HCT116 (cell line): ENCODE results near the gene GRAMD1C. TPM values are rescaled to one million over a fixed set of nuclear protein-coding genes. Genes with fewer than 3 reads are reported as not detected.

ENCODE experiments used
- ATAC-seq: fragments of 200-7000 bp; cut with Tn5 transposase; 2 replicates; pipeline ENCODE4 v1.9.1; 2020; ENCODE audit warnings: mild to moderate bottlenecking, moderate library complexity
- BruUV-seq: library from RNA; stranded (reverse); fragments of 400-500 nt; replicated peaks from 2 replicates; lab custom pipeline; 2021; lab: Mats Ljungman, UMichigan
- CTCF ChIA-PET: fragments of 300-600 bp; sonication (Branson Sonifier 250); formaldehyde crosslinking; loops from one replicate; lab custom pipeline; 2021; ENCODE audit warnings: antibody characterized with exemption; lab: Charles Lee
- POLR2A ChIA-PET: fragments of 300-600, 350-600 bp; sonication (Branson Sonifier 250); formaldehyde crosslinking; loops from one replicate; lab custom pipeline; 2021; ENCODE audit warnings: antibody characterized with exemption; lab: Charles Lee
- RAD21 ChIA-PET, 2 experiments: fragments of 300-600 bp; sonication (Branson Sonifier 250); formaldehyde crosslinking; loops; one replicate each; lab custom pipeline; 2023; ENCODE audit warnings: low total read pairs in 2 of 2; ENCODE audit not compliant: uncharacterized antibody in 2 of 2, unreplicated experiment in 2 of 2, low non-redundant PET in 1 of 2; lab: Charles Lee
- DNase-seq: peaks from one replicate; pipeline ENCODE4 v3.0.0-alpha.2; 2010; ENCODE audit warnings: low read depth, low spot score
- H2AFZ ChIP-seq: fragments of 200-600 bp; shearing (Covaris generic), sonication (generic); 2 replicates; pipeline ENCODE4 v1.6.1; 2017; ENCODE audit warnings: low read depth, mixed run types, mixed read lengths, antibody characterized with exemption, low read length; ENCODE audit not compliant: poor library complexity, severe bottlenecking
- H3K27ac ChIP-seq: 2 replicates; pipeline ENCODE4 v1.5.1; 2012; ENCODE audit warnings: low read depth, low read length
- H3K27me3 ChIP-seq: fragments of 200-600 bp; sonication (generic); 2 replicates; pipeline ENCODE4 v1.6.1; 2016; ENCODE audit warnings: mixed run types, low read length, mixed read lengths; ENCODE audit not compliant: insufficient read depth
- H3K36me3 ChIP-seq, 2 experiments: fragments of 200-500 bp in 1 of 2; fragments of 200-600 bp in 1 of 2; sonication (Bioruptor generic) in 1 of 2; sonication (generic) in 1 of 2; 2 replicates each; pipeline versions ENCODE4 v1.5.1 to v1.6.1; 2014 to 2016; ENCODE audit warnings: low read length in 2 of 2, inconsistent platforms in 1 of 2, mixed read lengths in 1 of 2, mixed run types in 1 of 2; ENCODE audit not compliant: insufficient read depth in 2 of 2, control insufficient read depth in 1 of 2
- H3K4me1 ChIP-seq, 2 experiments: fragments of 200-600 bp in 1 of 2; sonication (generic) in 1 of 2; 2 replicates each; pipeline versions ENCODE4 v1.5.1 to v1.6.1; 2012 to 2017; ENCODE audit warnings: low read length in 2 of 2, inconsistent platforms in 1 of 2, mild to moderate bottlenecking in 1 of 2, mixed read lengths in 1 of 2, mixed run types in 1 of 2, moderate library complexity in 1 of 2; ENCODE audit not compliant: insufficient read depth in 2 of 2, control insufficient read depth in 1 of 2
- H3K4me2 ChIP-seq: fragments of 200-600 bp; sonication (generic); 2 replicates; pipeline ENCODE4 v1.6.1; 2017; ENCODE audit warnings: mixed run types, low read length, mixed read lengths
- H3K4me3 ChIP-seq, 2 experiments: fragments of 200-600 bp in 1 of 2; sonication (generic) in 1 of 2; replicated peaks in 1 of 2; 2 replicates each; pipeline ENCODE4 v1.5.1; 2011 to 2016; ENCODE audit warnings: low read length in 2 of 2, control low read depth in 1 of 2, low read depth in 1 of 2, mild to moderate bottlenecking in 1 of 2, mixed read lengths in 1 of 2, mixed run types in 1 of 2
- H3K79me2 ChIP-seq: fragments of 200-600 bp; sonication (generic); 2 replicates; pipeline ENCODE4 v1.6.1; 2017; ENCODE audit warnings: mild to moderate bottlenecking, mixed run types, low read length, moderate library complexity, mixed read lengths; ENCODE audit not compliant: insufficient read depth
- H3K9ac ChIP-seq: fragments of 200-600 bp; sonication (generic); 2 replicates; pipeline ENCODE4 v1.6.1; 2016; ENCODE audit warnings: low read length, mixed read lengths
- H3K9me2 ChIP-seq: fragments of 200-600 bp; sonication (generic), shearing (Covaris generic); 2 replicates; pipeline ENCODE4 v1.6.1; 2017; ENCODE audit warnings: mixed run types, mild to moderate bottlenecking, moderate library complexity; ENCODE audit not compliant: insufficient read depth
- H3K9me3 ChIP-seq, 2 experiments: fragments of 200-500 bp in 1 of 2; fragments of 200-600 bp in 1 of 2; sonication (Bioruptor generic) in 1 of 2; sonication (generic) in 1 of 2; 2 replicates each; pipeline ENCODE4 v1.6.1; 2014 to 2017; ENCODE audit warnings: low read length in 2 of 2, mixed read lengths in 2 of 2, inconsistent platforms in 1 of 2, low read depth in 1 of 2, mild to moderate bottlenecking in 1 of 2, mixed run types in 1 of 2, moderate library complexity in 1 of 2; ENCODE audit not compliant: control insufficient read depth in 1 of 2, insufficient read depth in 1 of 2
- H4K20me1 ChIP-seq: fragments of 200-600 bp; sonication (generic), shearing (Covaris generic); 2 replicates; pipeline ENCODE4 v1.6.1; 2017; ENCODE audit warnings: mixed run types, mild to moderate bottlenecking, moderate library complexity; ENCODE audit not compliant: insufficient read depth
- ATF3 ChIP-seq: IDR thresholded peaks from 2 replicates; pipeline ENCODE4 v1.6.1; 2012
- CBX3 ChIP-seq: IDR thresholded peaks from 2 replicates; pipeline ENCODE4 v1.6.1; 2012; ENCODE audit warnings: low read depth
- ELF1 ChIP-seq: IDR thresholded peaks from 2 replicates; pipeline ENCODE4 v1.6.1; 2012; ENCODE audit warnings: low read depth, borderline replicate concordance
- FOSL1 ChIP-seq: IDR thresholded peaks from 2 replicates; pipeline ENCODE4 v1.6.1; 2012; ENCODE audit warnings: low read depth
- JUND ChIP-seq: IDR thresholded peaks from 2 replicates; pipeline ENCODE4 v1.6.1; 2012
- POLR2A ChIP-seq: IDR thresholded peaks from 2 replicates; pipeline ENCODE4 v1.7.0; 2011; ENCODE audit warnings: borderline replicate concordance; ENCODE audit not compliant: insufficient read depth, insufficient read length; ENCODE audit errors: extremely low read depth
- POLR2AphosphoS5 ChIP-seq: IDR thresholded peaks from 2 replicates; pipeline ENCODE4 v1.6.1; 2011; ENCODE audit warnings: mild to moderate bottlenecking, low read depth, low read length, moderate library complexity
- RAD21 ChIP-seq: IDR thresholded peaks from 2 replicates; pipeline ENCODE4 v1.6.1; 2012; ENCODE audit warnings: low read depth, mild to moderate bottlenecking
- SIN3A ChIP-seq: IDR thresholded peaks from 2 replicates; pipeline ENCODE4 v1.6.1; 2012; ENCODE audit warnings: low read depth
- SRF ChIP-seq: IDR thresholded peaks from 2 replicates; pipeline ENCODE4 v1.6.1; 2012; ENCODE audit warnings: low read depth
- TCF7L2 ChIP-seq: IDR thresholded peaks from 2 replicates; pipeline ENCODE4 v1.7.0; 2011; ENCODE audit warnings: borderline replicate concordance, inconsistent platforms; ENCODE audit not compliant: insufficient read depth, insufficient read length; ENCODE audit errors: extremely low read depth
- ZBTB33 ChIP-seq: IDR thresholded peaks from 2 replicates; pipeline ENCODE4 v1.6.1; 2011; ENCODE audit warnings: mild to moderate bottlenecking, low read length, moderate library complexity; ENCODE audit not compliant: insufficient replicate concordance; ENCODE audit errors: extremely low read depth
- ZFX ChIP-seq: fragments of 450-650 bp; IDR thresholded peaks from 2 replicates; pipeline ENCODE4 v1.6.1; 2017
- intact Hi-C: fragments of 100-400 bp; cut with micrococcal nuclease; formaldehyde crosslinking; loops from 2 replicates; pipeline ENCODE4 v1.10.0; 2022
- total RNA-seq: library from RNA; stranded (reverse); gene quantifications from one replicate; pipeline ENCODE4 v1.2.1, GENCODE V29; 2021; ENCODE audit not compliant: unreplicated experiment
- TF ChIP-seq, protein P1 (sequence below), 3 experiments: fragments of 200-600 bp in 1 of 3; sonication (generic) in 1 of 3; IDR thresholded peaks in 2 of 3; conservative IDR thresholded peaks in 1 of 3; 2 replicates each; pipeline ENCODE4 v1.5.1; 2012 to 2017; ENCODE audit warnings: low read depth in 2 of 3, low read length in 2 of 3, antibody characterized with exemption in 1 of 3, borderline replicate concordance in 1 of 3, control low read depth in 1 of 3, mild to moderate bottlenecking in 1 of 3, mixed read lengths in 1 of 3, mixed run types in 1 of 3, moderate library complexity in 1 of 3; ENCODE audit not compliant: insufficient read depth in 1 of 3
- TF ChIP-seq, protein P2 (sequence below): IDR thresholded peaks from 2 replicates; pipeline ENCODE4 v1.6.1; 2012

GRAMD1C gene
- total RNA-seq, 1 experiment from 2014 or later, result 7.9 TPM

- TF ChIP-seq, protein P1, sequence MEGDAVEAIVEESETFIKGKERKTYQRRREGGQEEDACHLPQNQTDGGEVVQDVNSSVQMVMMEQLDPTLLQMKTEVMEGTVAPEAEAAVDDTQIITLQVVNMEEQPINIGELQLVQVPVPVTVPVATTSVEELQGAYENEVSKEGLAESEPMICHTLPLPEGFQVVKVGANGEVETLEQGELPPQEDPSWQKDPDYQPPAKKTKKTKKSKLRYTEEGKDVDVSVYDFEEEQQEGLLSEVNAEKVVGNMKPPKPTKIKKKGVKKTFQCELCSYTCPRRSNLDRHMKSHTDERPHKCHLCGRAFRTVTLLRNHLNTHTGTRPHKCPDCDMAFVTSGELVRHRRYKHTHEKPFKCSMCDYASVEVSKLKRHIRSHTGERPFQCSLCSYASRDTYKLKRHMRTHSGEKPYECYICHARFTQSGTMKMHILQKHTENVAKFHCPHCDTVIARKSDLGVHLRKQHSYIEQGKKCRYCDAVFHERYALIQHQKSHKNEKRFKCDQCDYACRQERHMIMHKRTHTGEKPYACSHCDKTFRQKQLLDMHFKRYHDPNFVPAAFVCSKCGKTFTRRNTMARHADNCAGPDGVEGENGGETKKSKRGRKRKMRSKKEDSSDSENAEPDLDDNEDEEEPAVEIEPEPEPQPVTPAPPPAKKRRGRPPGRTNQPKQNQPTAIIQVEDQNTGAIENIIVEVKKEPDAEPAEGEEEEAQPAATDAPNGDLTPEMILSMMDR (IDR thresholded peaks at IDR 0.05 in 2 of 3, conservative IDR thresholded peaks at IDR 0.05 in 1 of 3; ENCODE audit: borderline replicate concordance in 1 of 3, insufficient read depth in 1 of 3, low read depth in 2 of 3, low read length in 2 of 3), result no peak
- TF ChIP-seq RAD21 (no peak), ELF1 (no peak), ATF3 (no peak), CBX3 (no peak), SRF (no peak), JUND (no peak), FOSL1 (no peak), ZFX (no peak), TCF7L2 (no peak)
Observed at GRCh38 chr3:113946831-113947230, 108.2 kb downstream of the GRAMD1C start (continued).

- Histone ChIP-seq H3K9me2 (no peaks in the 10 kb centered on the region), H3K9ac (peak within 1 kb of the TSS; percentile 62), H2AFZ (peak within 1 kb of the TSS; percentile 81), H3K79me2 (no peaks in the 10 kb centered on the region), H3K4me3 (peak within 1 kb of the TSS; percentile 64 to 69), H3K27ac (peak within 1 kb of the TSS; percentile 69), H3K4me2 (peak within 1 kb of the TSS; percentile 91), H3K9me3 (no peaks in the 10 kb centered on the region), H3K4me1 (peaks cover 6 to 19% of the 10 kb centered on the region in 2 experiments; a peak in 3 of 4 replicates), H3K36me3 (no peaks in the 10 kb centered on the region), H4K20me1 (no peaks in the 10 kb centered on the region), H3K27me3 (no peaks in the 10 kb centered on the region)
- BruUV-seq, result no TSS peak
- intact Hi-C loops, result no loop called here
- TF ChIP-seq, protein P1 (IDR thresholded peaks at IDR 0.05 in 2 of 3, conservative IDR thresholded peaks at IDR 0.05 in 1 of 3; ENCODE audit: borderline replicate concordance in 1 of 3, insufficient read depth in 1 of 3, low read depth in 2 of 3, low read length in 2 of 3), result no peak
- TF ChIP-seq, protein P2, sequence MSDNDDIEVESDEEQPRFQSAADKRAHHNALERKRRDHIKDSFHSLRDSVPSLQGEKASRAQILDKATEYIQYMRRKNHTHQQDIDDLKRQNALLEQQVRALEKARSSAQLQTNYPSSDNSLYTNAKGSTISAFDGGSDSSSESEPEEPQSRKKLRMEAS, result peak; percentile 64
- TF ChIP-seq POLR2AphosphoS5 (peak; percentile 42), SIN3A (peak; percentile 60), POLR2A (peak; percentile 31), ELF1 (0 out of 2 replicates have a peak, but pooled peaks have one; percentile 20), ZBTB33 (no peak)
- POLR2A ChIA-PET, result no interaction called here
- DNase-seq (peak; percentile 43), ATAC-seq (peak; percentile 88)
- RAD21 ChIA-PET, result no interaction called here
- CTCF ChIA-PET, result no interaction called here
Observed at GRCh38 chr3:113947372-113948014, 108.9 kb downstream of the GRAMD1C start, which contains the start of gene ZDHHC23. Gene ZDHHC23, plus strand, starts transcription at chr3:113948013. Its CDS starts 790 bp downstream, at chr3:113948803.
